HG02571 (cell line): ENCODE data around the gene PICALM.
A peak's percentile ranks its signal among the peaks of the same experiment; 100 is the strongest.

ENCODE experiments used
- ATAC-seq: cut with Tn5 transposase; IDR thresholded peaks from one replicate; pipeline ENCODE4 v1.9.1; 2021; ENCODE audit warnings: mild to moderate bottlenecking, moderate library complexity; ENCODE audit not compliant: unreplicated experiment

The PICALM gene

DNA sequence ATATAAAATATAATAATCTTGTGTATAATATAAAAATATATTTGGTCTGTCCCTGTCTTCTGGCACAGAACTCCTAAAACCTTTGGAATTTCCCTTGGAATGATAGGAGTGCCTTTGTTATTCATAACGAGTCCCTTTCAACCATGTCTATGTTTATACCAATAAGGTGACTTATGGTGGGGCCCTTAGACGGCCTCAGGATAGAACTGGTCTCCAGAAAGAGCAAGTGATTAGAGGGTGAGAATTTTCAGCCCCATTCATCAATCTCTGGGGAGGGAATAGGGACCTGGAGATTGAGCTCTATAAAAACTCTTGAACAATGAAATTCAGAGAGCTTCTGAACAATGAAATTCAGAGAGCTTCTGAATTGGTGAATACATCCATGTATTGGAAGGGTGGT lies 18.4 kb upstream of the PICALM start:
- no peak for ATAC-seq

DNA sequence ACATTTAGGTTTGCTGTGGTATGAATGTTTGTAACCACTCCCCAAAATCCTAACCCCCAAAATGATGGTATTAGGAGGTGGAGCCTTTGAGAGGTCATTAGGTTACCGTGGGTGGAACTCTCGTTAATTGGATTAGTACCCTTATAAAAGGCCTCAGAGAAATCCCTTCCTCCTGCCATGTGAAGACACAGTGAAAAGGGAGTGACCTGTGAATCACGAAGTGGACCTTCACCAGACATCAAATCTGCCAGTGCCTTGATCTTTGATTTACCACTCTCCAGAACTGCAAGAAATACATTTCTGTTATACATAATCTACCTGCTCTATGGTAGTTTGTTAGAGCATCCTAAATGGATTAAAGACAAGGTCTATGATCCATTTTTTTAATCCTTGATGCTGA lies 12.6 kb upstream of the PICALM start:
- ATAC-seq: no peak

DNA sequence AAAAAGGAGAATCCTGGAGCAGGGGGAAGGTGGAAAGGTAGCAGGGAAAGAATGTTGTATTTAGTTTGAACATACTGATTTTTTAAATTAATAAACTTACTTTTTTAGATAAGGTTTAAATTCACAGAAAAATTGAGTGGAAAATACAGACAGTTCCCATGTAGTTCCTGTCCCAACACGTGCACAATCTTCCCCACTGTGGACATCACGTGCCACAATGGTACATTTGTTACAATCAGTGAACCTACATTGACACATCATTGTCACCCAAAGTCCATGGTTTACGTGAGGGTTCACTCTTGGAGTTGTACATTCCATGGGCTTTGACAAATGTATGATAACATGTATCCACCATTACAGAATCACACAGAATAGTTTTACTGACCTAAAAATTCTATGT lies 10.5 kb upstream of the PICALM start:
- no peak for ATAC-seq

- no peak for ATAC-seq
These were observed 5.1 kb upstream of the PICALM start for GRCh38 chr11:86073948-86074347.

- ATAC-seq: no peak
These were observed 3.3 kb upstream of the PICALM start for GRCh38 chr11:86072211-86072610.

- no peak for ATAC-seq
These were observed 1.5 kb upstream of the PICALM start for GRCh38 chr11:86070142-86071056.

DNA sequence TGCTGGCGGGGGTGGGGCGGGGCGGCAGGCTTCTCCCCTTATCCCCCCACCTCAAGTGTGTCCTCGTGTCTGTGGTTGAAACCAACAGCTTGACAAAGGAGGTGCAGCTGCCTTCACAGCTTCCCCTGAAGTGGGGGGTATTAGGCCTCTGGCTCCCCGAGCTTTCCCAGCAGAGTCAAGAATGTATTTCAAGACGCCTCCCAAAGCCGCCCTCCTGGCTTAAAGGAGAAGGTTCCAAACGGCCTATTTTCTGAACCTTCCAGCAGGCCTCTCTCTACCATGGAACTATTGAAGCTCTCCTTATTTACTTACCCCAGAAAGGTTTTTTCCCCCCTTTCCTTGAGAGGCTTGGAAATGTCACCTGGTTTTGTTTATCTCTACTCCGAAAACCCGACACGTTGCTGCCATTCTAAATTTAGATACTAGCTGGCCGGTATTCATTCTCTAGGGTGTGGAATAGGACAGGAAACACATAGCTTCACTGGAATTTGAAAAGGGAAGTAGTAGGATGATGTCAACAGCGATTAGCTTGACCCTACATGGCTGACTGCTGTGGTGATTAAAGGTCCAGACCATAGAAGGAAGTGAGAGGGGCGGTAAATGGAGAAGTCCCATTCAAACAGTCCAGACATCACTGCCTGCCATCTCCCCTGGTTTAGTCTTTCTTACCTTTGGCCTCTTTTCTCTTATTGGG lies 671 bp upstream of the PICALM start:
- no peak for ATAC-seq

GRCh38 chr11:86068138-86068871 lies 579 bp downstream of the PICALM start:
- peak; percentile 3 for ATAC-seq

- no peak for ATAC-seq
These were observed 1.1 kb downstream of the PICALM start for GRCh38 chr11:86067851-86068137.

- ATAC-seq: no peak
These were observed 1.7 kb downstream of the PICALM start for GRCh38 chr11:86067009-86067850.

- ATAC-seq: no peak
These were observed 2.3 kb downstream of the PICALM start for GRCh38 chr11:86066657-86067008.

DNA sequence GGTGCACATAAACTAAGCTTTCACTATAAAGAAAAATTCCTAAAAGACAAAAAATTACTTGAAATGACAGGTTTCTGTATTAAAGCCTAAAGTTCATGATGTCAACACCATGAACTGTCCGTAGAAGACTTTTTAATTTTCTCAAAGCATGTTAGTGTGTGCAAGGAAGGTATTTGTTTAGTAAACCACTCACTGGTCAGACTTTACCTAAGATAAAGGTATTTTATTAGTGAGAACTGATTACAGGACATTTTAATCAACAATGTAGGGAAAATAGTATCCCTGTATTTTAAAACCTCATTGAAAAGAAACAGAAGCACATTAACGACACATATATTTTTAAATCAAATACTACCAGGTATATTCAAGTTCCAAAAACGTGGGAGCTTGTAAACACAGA lies 2.9 kb downstream of the PICALM start:
- ATAC-seq: no peak

DNA sequence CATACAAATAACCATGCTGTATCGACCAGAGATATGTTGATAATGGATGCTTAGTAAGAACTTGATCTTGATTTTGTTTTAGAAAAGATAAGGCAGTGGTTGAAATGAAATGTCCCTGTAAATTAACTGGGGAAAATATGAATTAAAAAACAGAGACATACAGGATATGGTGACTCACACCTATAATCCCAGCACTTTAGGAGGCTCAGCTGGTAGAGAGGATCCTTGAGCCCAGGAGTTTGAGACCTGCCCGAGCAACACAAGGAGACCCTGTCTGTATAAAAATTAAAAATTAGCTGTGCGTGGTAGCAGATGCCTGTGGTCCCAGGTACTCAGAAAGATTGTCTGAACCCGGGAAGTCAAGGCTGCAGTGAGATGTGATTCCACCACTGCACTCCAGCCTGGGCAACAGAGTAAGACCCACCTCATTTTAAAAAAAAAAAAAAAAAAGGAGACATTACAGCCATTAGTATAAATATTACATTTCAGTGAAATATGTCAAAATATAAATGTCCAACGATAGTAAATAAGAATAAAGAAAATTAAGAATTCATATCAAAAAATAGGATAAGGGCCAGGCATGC lies 4.6 kb downstream of the PICALM start:
- no peak for ATAC-seq

DNA sequence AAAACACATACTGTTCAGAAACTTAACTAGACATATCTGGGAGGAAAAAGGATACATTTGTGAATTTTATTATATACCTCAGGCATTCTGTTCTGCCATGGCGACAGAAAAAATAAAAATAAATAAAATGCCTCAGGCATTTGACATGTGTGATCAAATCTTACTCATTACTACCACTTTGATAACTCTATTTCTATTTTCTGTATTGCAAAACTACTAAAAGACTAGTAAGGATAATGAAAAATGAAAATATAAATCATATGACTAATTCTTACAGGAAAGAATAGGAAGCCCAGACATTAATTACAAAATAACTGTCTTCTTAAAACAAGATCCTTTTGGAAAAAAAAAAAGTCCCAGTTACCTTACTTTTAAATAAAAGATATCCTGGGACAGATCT lies 5.3 kb downstream of the PICALM start:
- ATAC-seq: no peak

DNA sequence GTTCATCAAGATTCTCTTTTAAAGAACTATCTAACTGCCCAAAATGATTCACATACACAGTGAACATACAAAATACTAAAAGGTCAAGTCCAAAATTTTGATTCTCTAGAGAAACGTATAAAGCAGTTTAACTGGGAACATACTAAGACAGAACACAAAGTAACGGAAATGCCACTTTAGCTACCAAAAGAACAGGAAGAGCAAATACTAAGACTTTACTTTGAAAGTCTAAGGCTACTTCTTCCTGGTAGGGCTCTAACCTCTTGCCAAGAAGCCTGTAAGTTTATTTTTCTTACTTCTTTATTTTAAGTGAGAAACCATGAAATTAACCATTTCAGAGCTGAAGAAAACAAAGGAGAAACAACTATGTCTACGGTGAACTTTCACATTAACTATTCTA lies 6.2 kb downstream of the PICALM start:
- ATAC-seq: no peak

GRCh38 chr11:86061483-86062205 lies 7.2 kb downstream of the PICALM start:
- no peak for ATAC-seq

DNA sequence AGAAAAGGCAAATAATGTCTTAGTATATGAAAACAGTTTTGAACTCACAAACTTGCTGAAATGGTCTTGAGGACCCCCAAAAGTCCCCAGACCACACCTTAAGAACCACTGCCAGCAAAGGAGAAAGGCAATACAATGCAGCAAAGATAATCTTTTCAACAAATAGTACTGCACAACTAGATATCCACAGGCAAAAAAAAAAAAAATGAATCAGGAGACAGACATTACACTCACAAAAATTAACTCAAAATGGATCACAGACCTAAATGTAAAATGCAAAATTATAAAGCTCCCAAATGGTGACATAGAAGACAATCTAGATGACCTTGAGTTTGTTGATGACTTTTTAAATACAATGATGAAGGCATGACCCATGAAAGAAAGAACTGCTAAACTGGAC lies 8.3 kb downstream of the PICALM start:
- ATAC-seq: no peak

GRCh38 chr11:86058360-86058759 lies 10.5 kb downstream of the PICALM start:
- no peak for ATAC-seq

DNA sequence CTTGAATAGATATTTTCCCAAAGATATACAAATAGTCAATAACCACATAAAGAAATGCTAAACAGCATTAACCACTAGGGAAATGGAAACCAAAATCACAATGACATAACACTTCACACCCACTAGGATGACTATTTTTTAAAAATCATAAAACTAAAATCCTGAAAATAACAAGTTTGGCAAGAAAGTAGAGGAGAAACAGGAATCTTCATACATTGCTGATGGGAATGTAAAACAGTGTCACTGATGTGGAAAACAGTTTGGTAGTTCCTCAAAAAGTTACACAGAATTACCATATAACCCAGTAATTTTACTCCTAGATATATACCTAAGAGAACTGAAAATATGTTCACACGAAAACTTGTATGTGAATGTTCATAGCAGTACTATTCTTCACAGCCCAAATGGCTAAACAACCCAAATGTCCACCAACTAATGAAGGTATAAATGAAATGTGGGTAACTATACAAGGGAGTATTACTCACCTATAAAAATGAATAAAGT lies 12.5 kb downstream of the PICALM start:
- no peak for ATAC-seq
